Mesenchymal stem cell (in vitro differentiated cells and primary cell): Measurements from ENCODE around the gene NRP1.

Source experiments
- DNase-seq: peaks from one replicate; pipeline ENCODE4 v3.0.0-alpha.2; 2013
- H2AFZ ChIP-seq: one replicate; pipeline ENCODE4 v1.6.1; 2013; ENCODE audit warnings: low read depth, mild to moderate bottlenecking, control low read depth, inconsistent platforms, low read length, moderate library complexity
- H2AK5ac ChIP-seq: 2 replicates; pipeline ENCODE4 v1.6.1; 2013; ENCODE audit warnings: low read length, moderate library complexity, mild to moderate bottlenecking, inconsistent platforms; ENCODE audit not compliant: severe bottlenecking
- H2BK120ac ChIP-seq: one replicate; pipeline ENCODE4 v1.6.1; 2013; ENCODE audit warnings: low read depth, mild to moderate bottlenecking, inconsistent platforms, low read length, moderate library complexity
- H2BK12ac ChIP-seq, 2 experiments: one replicate each; pipeline ENCODE4 v1.6.1; 2013; ENCODE audit warnings: inconsistent platforms in 2 of 2, low read length in 2 of 2, mild to moderate bottlenecking in 2 of 2, moderate library complexity in 2 of 2, control low read depth in 1 of 2
- H2BK15ac ChIP-seq: one replicate; pipeline ENCODE4 v1.6.1; 2013; ENCODE audit warnings: mild to moderate bottlenecking, low read depth, inconsistent platforms; ENCODE audit not compliant: poor library complexity, severe bottlenecking
- H2BK5ac ChIP-seq: 2 replicates; pipeline ENCODE4 v1.6.1; 2013; ENCODE audit warnings: low read depth, mild to moderate bottlenecking, low read length, control low read depth, inconsistent platforms; ENCODE audit not compliant: poor library complexity, severe bottlenecking
- H3K14ac ChIP-seq, 2 experiments: one replicate each; pipeline ENCODE4 v1.6.1; 2013; ENCODE audit warnings: inconsistent platforms in 2 of 2, low read length in 2 of 2, control low read depth in 1 of 2, mild to moderate bottlenecking in 1 of 2, moderate library complexity in 1 of 2
- H3K18ac ChIP-seq, 2 experiments: one replicate each; pipeline ENCODE4 v1.6.1; 2013; ENCODE audit warnings: inconsistent platforms in 2 of 2, low read length in 2 of 2, control low read depth in 1 of 2, low read depth in 1 of 2, mild to moderate bottlenecking in 1 of 2
- H3K23ac ChIP-seq, 2 experiments: one replicate each; pipeline ENCODE4 v1.6.1; 2013; ENCODE audit warnings: inconsistent platforms in 2 of 2, low read length in 2 of 2, mild to moderate bottlenecking in 2 of 2, moderate library complexity in 2 of 2, control low read depth in 1 of 2
- H3K27ac ChIP-seq: 2 replicates; pipeline ENCODE4 v1.5.1; 2013; ENCODE audit warnings: mild to moderate bottlenecking, moderate library complexity, low read length, control low read depth, inconsistent platforms; ENCODE audit not compliant: poor library complexity, severe bottlenecking
- H3K27me3 ChIP-seq, 2 experiments: 2 replicates each; pipeline versions ENCODE4 v1.6.1 to v1.7.0; 2013; ENCODE audit warnings: low read length in 2 of 2, mild to moderate bottlenecking in 2 of 2, moderate library complexity in 2 of 2, control low read depth in 1 of 2, inconsistent platforms in 1 of 2; ENCODE audit not compliant: control insufficient read depth in 1 of 2, insufficient read depth in 1 of 2
- H3K36me3 ChIP-seq, 2 experiments: 2 replicates each; pipeline versions ENCODE4 v1.6.1 to v1.7.0; 2013; ENCODE audit warnings: low read length in 2 of 2, control low read depth in 1 of 2, inconsistent platforms in 1 of 2, low read depth in 1 of 2, mild to moderate bottlenecking in 1 of 2; ENCODE audit not compliant: insufficient read depth in 2 of 2, control insufficient read depth in 1 of 2
- H3K4ac ChIP-seq, 2 experiments: one replicate each; pipeline ENCODE4 v1.6.1; 2013; ENCODE audit warnings: inconsistent platforms in 2 of 2, low read length in 2 of 2, mild to moderate bottlenecking in 2 of 2, moderate library complexity in 2 of 2, control low read depth in 1 of 2, low read depth in 1 of 2
- H3K4me1 ChIP-seq: 2 replicates; pipeline ENCODE4 v1.6.1; 2013; ENCODE audit warnings: low read depth, low read length, control low read depth; ENCODE audit not compliant: control insufficient read depth, insufficient read depth
- H3K4me2 ChIP-seq: 2 replicates; pipeline ENCODE4 v1.6.1; 2013; ENCODE audit warnings: low read length, mild to moderate bottlenecking, inconsistent platforms; ENCODE audit not compliant: poor library complexity, severe bottlenecking
- H3K4me3 ChIP-seq, 2 experiments: 2 replicates each; pipeline versions ENCODE4 v1.5.1 to v1.7.0; 2013; ENCODE audit warnings: low read length in 2 of 2, mild to moderate bottlenecking in 2 of 2, control low read depth in 1 of 2, low read depth in 1 of 2; ENCODE audit not compliant: insufficient read depth in 1 of 2
- H3K79me1 ChIP-seq: replicated peaks from 2 replicates; pipeline ENCODE4 v1.6.1; 2013; ENCODE audit warnings: mild to moderate bottlenecking, control low read depth, low read length, inconsistent platforms; ENCODE audit not compliant: poor library complexity, severe bottlenecking
- H3K9ac ChIP-seq: 2 replicates; pipeline ENCODE4 v1.7.0; 2013; ENCODE audit warnings: mild to moderate bottlenecking, low read length, moderate library complexity
- H3K9me3 ChIP-seq: 2 replicates; pipeline ENCODE4 v1.7.0; 2013; ENCODE audit warnings: mild to moderate bottlenecking, low read length; ENCODE audit not compliant: control insufficient read depth
- H4K8ac ChIP-seq: one replicate; pipeline ENCODE4 v1.6.1; 2013; ENCODE audit warnings: inconsistent platforms, mild to moderate bottlenecking, low read length, moderate library complexity
- H4K91ac ChIP-seq: one replicate; pipeline ENCODE4 v1.6.1; 2013; ENCODE audit warnings: mild to moderate bottlenecking, low read length, inconsistent platforms
- WGBS: methylation state at CpG from one replicate; pipeline ENCODE4 v1.1.7; 2013; ENCODE audit warnings: mixed read lengths; 5-methylcytosine and 5-hydroxymethylcytosine counted together

NRP1 gene

DNA sequence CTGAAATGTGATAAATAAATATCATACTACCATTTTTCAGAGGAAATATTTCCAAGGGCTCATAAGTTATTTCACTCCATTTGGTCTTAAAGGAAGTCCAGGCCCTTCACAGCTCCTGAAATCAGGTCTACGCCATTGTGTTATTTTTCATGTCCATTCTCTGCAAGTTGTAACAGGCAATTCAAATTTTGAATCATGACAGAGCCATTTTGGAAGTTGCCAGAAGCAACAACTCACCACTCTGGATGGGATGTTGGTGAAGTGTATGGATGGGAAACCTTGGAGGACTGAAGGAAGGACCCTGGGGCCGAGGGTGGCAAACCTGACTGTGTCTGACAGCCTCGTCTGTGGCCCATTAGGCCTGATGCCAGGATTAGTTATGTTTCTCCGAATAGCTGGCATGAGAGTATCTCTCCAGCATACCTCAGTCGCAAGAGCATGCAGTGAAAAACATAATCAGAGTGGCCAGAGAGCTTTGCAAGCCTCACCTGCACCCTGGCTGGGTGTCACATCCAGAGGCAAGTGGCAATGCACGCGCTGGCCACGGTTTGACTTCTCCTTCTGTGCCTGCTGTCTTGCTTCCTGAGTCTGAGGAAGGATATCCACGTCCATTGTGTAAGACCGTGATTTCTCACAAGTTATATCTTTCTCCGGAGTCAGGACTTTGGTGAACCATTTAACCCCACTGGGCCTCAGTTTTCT is 87.1 kb downstream of the NRP1 start:
- Histone ChIP-seq H3K14ac (no peak overlapping the region), H2BK12ac (peak overlapping the region; percentile 35 to 92), H3K23ac (no peak overlapping the region), H3K36me3 (peaks cover 26 to 100% of the 10 kb centered on the region in 2 experiments), H3K9me3 (no peaks in the 10 kb centered on the region), H2AFZ (no peak overlapping the region), H4K8ac (no peak overlapping the region), H3K27me3 (no peaks in the 10 kb centered on the region), H3K4me2 (no peak overlapping the region), H3K79me1 (peaks cover 9% of the 10 kb centered on the region), H2BK5ac (no peak overlapping the region), H3K4me1 (peaks cover 9% of the 10 kb centered on the region), H3K4me3 (no peak overlapping the region), H2AK5ac (peak overlapping the region; percentile 72), H3K9ac (no peak overlapping the region), H2BK120ac (no peak overlapping the region), H2BK15ac (no peak overlapping the region), H3K27ac (peak overlapping the region; percentile 6), H4K91ac (no peak overlapping the region), H3K4ac (peak overlapping the region in 1 of 2 experiments; percentile 75), H3K18ac (peak overlapping the region in 1 of 2 experiments; percentile 71)
- 98% methylated on average over 11 of the region's 11 CpGs for WGBS
- DNase-seq = no peak

DNA sequence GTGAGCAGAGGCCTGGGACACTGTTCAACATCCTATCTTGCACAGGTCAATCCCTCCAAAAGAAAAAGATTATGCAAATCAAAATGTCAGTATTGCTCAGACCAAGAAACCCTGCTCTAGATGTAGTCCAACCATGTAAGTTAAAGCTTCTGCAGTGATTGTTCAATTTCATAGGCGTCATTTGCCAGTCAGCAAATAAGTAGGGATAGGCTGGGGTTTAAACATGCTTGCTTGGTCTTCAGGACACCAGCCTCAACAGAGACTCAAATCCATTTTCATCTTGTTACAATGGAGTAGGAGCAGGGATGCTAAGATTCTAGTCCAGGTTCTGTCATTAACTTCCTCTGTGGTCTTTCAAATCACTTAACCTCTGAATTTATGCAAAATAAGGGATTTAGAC is 89.1 kb downstream of the NRP1 start:
- Histone ChIP-seq H3K18ac (no peak overlapping the region), H3K14ac (no peak overlapping the region), H3K4me2 (no peak overlapping the region), H3K27ac (peak overlapping the region; percentile 22), H2AFZ (no peak overlapping the region), H3K36me3 (peaks cover 9 to 95% of the 10 kb centered on the region in 2 experiments), H3K9ac (no peak overlapping the region), H4K91ac (no peak overlapping the region), H2BK12ac (no peak overlapping the region), H3K4me3 (no peak overlapping the region), H3K27me3 (no peaks in the 10 kb centered on the region), H2AK5ac (peak overlapping the region; percentile 49), H3K79me1 (peaks cover 7% of the 10 kb centered on the region), H3K4ac (no peak overlapping the region), H4K8ac (no peak overlapping the region), H2BK120ac (no peak overlapping the region), H2BK15ac (no peak overlapping the region), H2BK5ac (no peak overlapping the region), H3K4me1 (peaks cover 2% of the 10 kb centered on the region), H3K23ac (no peak overlapping the region), H3K9me3 (no peaks in the 10 kb centered on the region)
- DNase-seq = no peak
- 89% methylated on average over 1 of the region's 1 CpG for WGBS

DNA sequence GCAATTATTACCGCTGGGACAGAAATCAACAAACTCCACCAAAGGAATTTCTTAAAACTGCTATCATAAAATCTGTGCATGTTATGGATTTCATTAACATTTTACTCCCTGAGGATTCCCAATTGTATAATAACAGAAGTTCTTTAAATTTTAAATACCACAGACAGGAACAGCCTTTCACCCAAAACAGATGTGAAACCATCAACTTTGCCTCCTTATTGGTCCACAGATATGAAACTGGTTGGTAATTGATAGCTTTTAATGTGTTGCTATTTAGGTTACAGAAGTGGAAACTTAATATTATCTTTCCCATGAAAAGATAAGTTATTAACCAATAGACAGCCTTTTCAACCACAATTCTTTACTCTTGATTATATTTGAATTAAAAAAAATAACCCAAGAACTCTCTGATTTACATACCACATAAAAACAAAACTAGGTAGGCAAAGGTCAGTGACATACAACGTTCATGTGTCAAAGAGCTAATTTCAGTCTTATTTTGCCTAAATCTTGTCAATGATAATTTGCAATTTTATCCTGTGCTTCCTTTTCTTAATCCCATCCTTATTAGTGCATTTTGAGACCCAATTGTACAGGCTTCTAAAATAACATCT is 90.0 kb downstream of the NRP1 start:
- H3K4me2 ChIP-seq = no peak overlapping the region
- 67% methylated on average over 2 of the region's 2 CpGs for WGBS
- H4K91ac ChIP-seq = no peak overlapping the region
- no peak overlapping the region for H4K8ac ChIP-seq
- no peak overlapping the region for H3K4me3 ChIP-seq
- peaks cover 2% of the 10 kb centered on the region for H3K4me1 ChIP-seq
- no peak overlapping the region for H2BK15ac ChIP-seq
- H3K27ac ChIP-seq = peak overlapping the region; percentile 67
- H3K23ac ChIP-seq = no peak overlapping the region
- H3K14ac ChIP-seq = no peak overlapping the region
- H2AFZ ChIP-seq = no peak overlapping the region
- H3K27me3 ChIP-seq = no peaks in the 10 kb centered on the region
- H3K79me1 ChIP-seq = peaks cover 7% of the 10 kb centered on the region
- H3K18ac ChIP-seq = no peak overlapping the region
- no peak overlapping the region for H3K9ac ChIP-seq
- peaks cover 9 to 95% of the 10 kb centered on the region in 2 experiments for H3K36me3 ChIP-seq
- H3K9me3 ChIP-seq = no peaks in the 10 kb centered on the region
- H2BK120ac ChIP-seq = no peak overlapping the region
- no peak for DNase-seq
- no peak overlapping the region for H2BK5ac ChIP-seq
- H3K4ac ChIP-seq = no peak overlapping the region
- H2BK12ac ChIP-seq = no peak overlapping the region
- no peak overlapping the region for H2AK5ac ChIP-seq

DNA sequence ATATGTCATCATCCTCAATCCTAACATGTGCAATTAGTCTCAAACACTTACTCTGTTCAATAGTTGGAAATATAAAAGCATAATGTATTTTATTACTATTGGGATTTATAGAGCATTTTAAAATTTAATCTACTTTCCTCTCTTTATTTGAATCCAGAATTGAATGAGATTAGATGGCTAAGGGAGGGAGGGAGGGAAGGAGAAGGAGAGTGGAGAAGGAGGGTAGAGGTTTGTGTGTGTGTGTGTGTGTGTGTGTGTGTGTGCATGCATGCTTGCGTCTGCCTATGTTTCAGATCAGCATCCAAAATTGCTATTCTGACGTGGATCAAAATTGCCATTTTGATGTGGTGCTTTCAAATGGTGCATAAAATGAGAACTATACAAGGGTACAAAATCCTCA is 90.8 kb downstream of the NRP1 start:
- Histone ChIP-seq H3K9ac (no peak overlapping the region), H3K36me3 (peaks cover 9 to 95% of the 10 kb centered on the region in 2 experiments), H2BK12ac (no peak overlapping the region), H2BK5ac (no peak overlapping the region), H4K91ac (no peak overlapping the region), H2AFZ (no peak overlapping the region), H3K27me3 (no peaks in the 10 kb centered on the region), H3K4ac (no peak overlapping the region), H4K8ac (no peak overlapping the region), H2BK120ac (no peak overlapping the region), H3K27ac (peak overlapping the region; percentile 67), H3K9me3 (no peaks in the 10 kb centered on the region), H3K14ac (no peak overlapping the region), H2AK5ac (peak overlapping the region; percentile 75), H2BK15ac (no peak overlapping the region), H3K18ac (no peak overlapping the region), H3K4me3 (no peak overlapping the region), H3K79me1 (peaks cover 7% of the 10 kb centered on the region), H3K23ac (no peak overlapping the region), H3K4me2 (no peak overlapping the region), H3K4me1 (peaks cover 4% of the 10 kb centered on the region)
- no peak for DNase-seq
- WGBS = 100% methylated on average over 2 of the region's 2 CpGs
